ENCODE data around the gene ZNF341. TPM values are rescaled to one million over a fixed set of nuclear protein-coding genes. Genes with fewer than 3 reads are reported as not detected.

Gene ZNF341
- total RNA-seq, 2 donors from 2014 or later: 1.8 to 2.3 TPM

- no peaks in the 10 kb centered on the region for H3K27me3 ChIP-seq (replicated peaks; ENCODE audit: insufficient read depth)
- ATAC-seq (ENCODE audit: insufficient number of reproducible peaks, low FRiP score, low read depth) (no peak), DNase-seq (ENCODE audit: low spot score) (no peak)
- TF ChIP-seq CTCF (IDR thresholded peaks at IDR 0.05): no peak
- H3K36me3 ChIP-seq: no peaks in the 10 kb centered on the region
- no peaks in the 10 kb centered on the region for H3K9me3 ChIP-seq
- H3K27ac ChIP-seq: no peak overlapping the region
- no peak overlapping the region for H3K4me3 ChIP-seq
- no peaks in the 10 kb centered on the region for H3K4me1 ChIP-seq (ENCODE audit: control insufficient read depth in 1 of 2, low read depth in 2 of 2)
Measured at GRCh38 chr20:33781945-33782344, 50.1 kb downstream of the ZNF341 start.

- no peak for DNase-seq (ENCODE audit: low spot score)
- TF ChIP-seq CTCF (IDR thresholded peaks at IDR 0.05): no peak
- ATAC-seq (ENCODE audit: insufficient number of reproducible peaks, low FRiP score, low read depth): no peak
- H3K4me3 ChIP-seq: no peak overlapping the region
- H3K27me3 ChIP-seq (replicated peaks; ENCODE audit: insufficient read depth): no peaks in the 10 kb centered on the region
- H3K27ac ChIP-seq: no peak overlapping the region
- no peaks in the 10 kb centered on the region for H3K9me3 ChIP-seq
- no peaks in the 10 kb centered on the region for H3K4me1 ChIP-seq (ENCODE audit: control insufficient read depth in 1 of 2, low read depth in 2 of 2)
- no peaks in the 10 kb centered on the region for H3K36me3 ChIP-seq
Measured at GRCh38 chr20:33783256-33783655, 51.5 kb downstream of the ZNF341 start.

- Histone ChIP-seq H3K36me3 (no peaks in the 10 kb centered on the region), H3K27ac (no peak overlapping the region), H3K27me3 (replicated peaks; ENCODE audit: insufficient read depth) (no peaks in the 10 kb centered on the region), H3K9me3 (no peaks in the 10 kb centered on the region), H3K4me1 (ENCODE audit: control insufficient read depth in 1 of 2, low read depth in 2 of 2) (no peaks in the 10 kb centered on the region), H3K4me3 (no peak overlapping the region)
- no peak for DNase-seq (ENCODE audit: low spot score)
- no peak for TF ChIP-seq CTCF (IDR thresholded peaks at IDR 0.05)
- no peak for ATAC-seq (ENCODE audit: insufficient number of reproducible peaks, low FRiP score, low read depth)
Measured at GRCh38 chr20:33783818-33784217, 52.0 kb downstream of the ZNF341 start.

- Histone ChIP-seq H3K36me3 (no peaks in the 10 kb centered on the region), H3K4me3 (no peak overlapping the region), H3K27me3 (replicated peaks; ENCODE audit: insufficient read depth) (no peaks in the 10 kb centered on the region), H3K4me1 (ENCODE audit: control insufficient read depth in 1 of 2, low read depth in 2 of 2) (peaks cover 0 to 2% of the 10 kb centered on the region in 2 donors), H3K27ac (no peak overlapping the region), H3K9me3 (no peaks in the 10 kb centered on the region)
- TF ChIP-seq CTCF (IDR thresholded peaks at IDR 0.05): no peak
- DNase-seq (ENCODE audit: low spot score): no peak
- ATAC-seq (ENCODE audit: insufficient number of reproducible peaks, low FRiP score, low read depth): no peak
Measured at GRCh38 chr20:33784225-33784624, 52.4 kb downstream of the ZNF341 start.

- DNase-seq (ENCODE audit: low spot score) (no peak), ATAC-seq (ENCODE audit: insufficient number of reproducible peaks, low FRiP score, low read depth) (no peak)
- no peaks in the 10 kb centered on the region for H3K27me3 ChIP-seq (replicated peaks; ENCODE audit: insufficient read depth)
- peaks cover 0 to 8% of the 10 kb centered on the region in 2 donors for H3K4me1 ChIP-seq (ENCODE audit: control insufficient read depth in 1 of 2, low read depth in 2 of 2)
- H3K27ac ChIP-seq: no peak overlapping the region
- H3K4me3 ChIP-seq: no peak overlapping the region
- TF ChIP-seq CTCF (IDR thresholded peaks at IDR 0.05): no peak
- no peaks in the 10 kb centered on the region for H3K9me3 ChIP-seq
- H3K36me3 ChIP-seq: no peaks in the 10 kb centered on the region
Measured at GRCh38 chr20:33785503-33785902, 53.7 kb downstream of the ZNF341 start.
